ENCODE results near the gene GALNT2.

- TF ChIP-seq, protein P1, sequence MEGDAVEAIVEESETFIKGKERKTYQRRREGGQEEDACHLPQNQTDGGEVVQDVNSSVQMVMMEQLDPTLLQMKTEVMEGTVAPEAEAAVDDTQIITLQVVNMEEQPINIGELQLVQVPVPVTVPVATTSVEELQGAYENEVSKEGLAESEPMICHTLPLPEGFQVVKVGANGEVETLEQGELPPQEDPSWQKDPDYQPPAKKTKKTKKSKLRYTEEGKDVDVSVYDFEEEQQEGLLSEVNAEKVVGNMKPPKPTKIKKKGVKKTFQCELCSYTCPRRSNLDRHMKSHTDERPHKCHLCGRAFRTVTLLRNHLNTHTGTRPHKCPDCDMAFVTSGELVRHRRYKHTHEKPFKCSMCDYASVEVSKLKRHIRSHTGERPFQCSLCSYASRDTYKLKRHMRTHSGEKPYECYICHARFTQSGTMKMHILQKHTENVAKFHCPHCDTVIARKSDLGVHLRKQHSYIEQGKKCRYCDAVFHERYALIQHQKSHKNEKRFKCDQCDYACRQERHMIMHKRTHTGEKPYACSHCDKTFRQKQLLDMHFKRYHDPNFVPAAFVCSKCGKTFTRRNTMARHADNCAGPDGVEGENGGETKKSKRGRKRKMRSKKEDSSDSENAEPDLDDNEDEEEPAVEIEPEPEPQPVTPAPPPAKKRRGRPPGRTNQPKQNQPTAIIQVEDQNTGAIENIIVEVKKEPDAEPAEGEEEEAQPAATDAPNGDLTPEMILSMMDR (IDR thresholded peaks at IDR 0.05), result no peak
- no peak for TF ChIP-seq ZFX (IDR thresholded peaks at IDR 0.05; ENCODE audit: borderline replicate concordance)
Observed at GRCh38 chr1:230243146-230243545, 176.1 kb downstream of the GALNT2 start.
